ENCODE results near the gene CNTLN.

DNA sequence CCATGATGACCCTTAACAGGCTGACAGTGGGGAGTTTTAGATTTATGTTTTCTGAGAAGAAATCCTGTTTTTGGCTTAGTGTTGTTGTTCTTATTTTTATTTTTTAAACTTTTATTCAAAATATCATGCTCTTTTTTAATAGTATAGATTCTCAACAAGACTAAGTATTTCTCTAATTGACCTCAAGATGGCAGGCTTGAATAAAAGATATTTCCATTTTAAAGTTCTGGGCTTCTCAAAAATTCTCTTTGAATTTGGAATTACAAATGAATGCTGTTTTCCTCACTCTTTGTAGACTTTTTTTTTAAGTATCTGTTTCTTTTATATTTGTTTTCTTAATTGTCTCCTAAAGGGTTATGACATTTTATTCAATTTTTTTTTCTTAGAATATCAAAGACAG, 394.0 kb downstream of the CNTLN start:
- TF ChIP-seq ZNF660 (CRISPR knock-in tag; IDR thresholded peaks at IDR 0.05; ENCODE audit: borderline replicate concordance, low read depth) (no peak), NFE2L2 (IDR thresholded peaks at IDR 0.05; ENCODE audit: low read length) (no peak), ZNF720 (CRISPR knock-in tag; IDR thresholded peaks at IDR 0.05) (no peak), EZH2 (conservative IDR thresholded peaks at IDR 0.05; ENCODE audit: low read depth, low read length) (no peak), YY1 (IDR thresholded peaks at IDR 0.05; ENCODE audit: insufficient read depth, insufficient replicate concordance, low read depth, low read length) (no peak), POLR2A (IDR thresholded peaks at IDR 0.05; ENCODE audit: insufficient read depth in 1 of 2, low read depth in 2 of 2, low read length in 2 of 2) (no peak), SUZ12 (IDR thresholded peaks at IDR 0.05; ENCODE audit: low read depth, low read length) (no peak), NFIC (IDR thresholded peaks at IDR 0.05; ENCODE audit: low read length) (no peak), NFRKB (IDR thresholded peaks at IDR 0.05) (no peak)
